ENCODE measurements around the gene NEUROG1. TPM values are rescaled to one million over a fixed set of nuclear protein-coding genes. Genes with fewer than 3 reads are reported as not detected.

The NEUROG1 gene
- total and polyA plus RNA-seq, 12 donors: not detected

- H3K27me3 ChIP-seq: peaks cover 9 to 93% (median 87%) of the 10 kb centered on the region in 7 donors
- intact Hi-C loops (cut with DNase I): no loop called here
- ATAC-seq (no peak), DNase-seq (no peak)
- 19 to 33% methylated on average over 4 of the region's 4 CpGs for WGBS, 2 donors
- H3K9me3 ChIP-seq: no peaks in the 10 kb centered on the region
- no peak overlapping the region for H3K4me3 ChIP-seq
- peaks cover 0 to 7% (median 4%) of the 10 kb centered on the region in 9 donors for H3K4me1 ChIP-seq
- TF ChIP-seq CTCF (IDR thresholded peaks at IDR 0.05): no peak
- no peaks in the 10 kb centered on the region for H3K36me3 ChIP-seq
- no peak overlapping the region for H3K27ac ChIP-seq
Measured at GRCh38 chr5:135549413-135549812, 13.6 kb upstream of the NEUROG1 start.

DNA sequence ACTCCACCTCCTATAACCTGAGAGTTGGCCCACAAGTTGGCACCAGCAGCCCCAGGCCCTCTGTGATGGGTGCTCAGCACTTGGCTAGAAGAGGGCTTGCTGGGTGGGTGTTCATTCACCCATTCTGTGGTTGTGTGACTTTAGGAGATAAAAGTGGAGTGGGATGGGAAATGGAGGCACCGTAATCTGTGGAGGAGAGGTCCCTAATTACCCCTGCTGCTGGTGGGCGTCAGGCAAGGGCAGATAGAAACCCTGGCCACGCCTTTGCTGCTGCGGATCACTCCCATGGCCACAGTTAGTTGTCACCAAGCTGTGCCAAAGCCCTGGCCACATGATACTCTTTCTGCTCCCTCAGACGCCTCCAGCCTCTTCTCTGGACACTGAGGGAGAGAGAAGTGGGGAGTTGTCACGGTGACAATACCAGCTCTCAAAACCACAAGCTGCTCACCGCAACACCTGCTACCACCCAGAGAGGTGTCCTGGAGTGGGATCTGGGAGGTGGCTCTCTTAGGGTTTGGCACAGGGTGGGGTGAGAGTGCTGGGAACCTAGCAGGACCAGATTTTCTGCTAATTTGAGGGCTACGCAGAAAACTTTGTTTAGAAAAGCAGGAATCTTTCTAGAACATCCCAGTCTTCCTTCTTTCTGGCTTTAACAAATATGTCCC, 12.0 kb upstream of the NEUROG1 start:
- Histone ChIP-seq H3K27me3 (peaks cover 15 to 97% (median 89%) of the 10 kb centered on the region in 7 donors), H3K36me3 (no peaks in the 10 kb centered on the region), H3K4me3 (no peak overlapping the region), H3K4me1 (peaks cover 0 to 21% (median 17%) of the 10 kb centered on the region in 9 donors), H3K27ac (no peak overlapping the region), H3K9me3 (no peaks in the 10 kb centered on the region)
- TF ChIP-seq CTCF (IDR thresholded peaks at IDR 0.05): no peak
- no peak for DNase-seq
- intact Hi-C loops (cut with DNase I): no loop called here
- WGBS, 2 donors: 50 to 51% methylated on average over 8 of the region's 8 CpGs
- ATAC-seq: no peak

GRCh38 chr5:135546912-135547311, 11.1 kb upstream of the NEUROG1 start:
- Histone ChIP-seq H3K27me3 (peaks cover 15 to 97% (median 89%) of the 10 kb centered on the region in 7 donors), H3K36me3 (no peaks in the 10 kb centered on the region), H3K4me1 (peaks cover 0 to 21% (median 17%) of the 10 kb centered on the region in 9 donors), H3K9me3 (no peaks in the 10 kb centered on the region), H3K4me3 (no peak overlapping the region), H3K27ac (no peak overlapping the region)
- WGBS, 2 donors: 49 to 51% methylated on average over 4 of the region's 4 CpGs
- no peak for ATAC-seq
- intact Hi-C loops (cut with DNase I): no loop called here
- no peak for TF ChIP-seq CTCF (IDR thresholded peaks at IDR 0.05)
- DNase-seq: no peak

DNA sequence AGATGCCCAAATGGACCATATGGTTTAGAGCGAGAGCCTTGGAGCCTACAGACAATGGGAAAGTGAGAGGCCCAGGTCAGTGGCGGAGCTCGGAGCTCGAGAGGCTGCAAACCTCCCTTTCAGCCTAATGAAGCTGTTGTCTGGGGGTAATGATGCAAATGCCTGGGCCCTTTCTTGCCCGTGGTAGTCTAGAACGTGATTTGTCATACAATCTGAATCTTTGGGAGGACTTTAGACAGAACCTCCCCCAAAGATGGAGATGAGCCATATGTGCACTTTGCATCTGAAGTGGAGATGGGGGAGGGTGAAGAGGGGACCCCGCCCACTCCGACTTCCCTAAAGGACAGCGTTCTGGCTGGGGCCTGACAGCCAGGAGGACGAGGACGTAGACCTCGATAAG, 10.3 kb upstream of the NEUROG1 start:
- 58% methylated on average over 12 of the region's 12 CpGs for WGBS, 2 donors
- H3K4me3 ChIP-seq: no peak overlapping the region
- H3K36me3 ChIP-seq: no peaks in the 10 kb centered on the region
- no peak for TF ChIP-seq CTCF (IDR thresholded peaks at IDR 0.05)
- peaks cover 0 to 21% (median 17%) of the 10 kb centered on the region in 9 donors for H3K4me1 ChIP-seq
- intact Hi-C loops (cut with DNase I): no loop called here
- H3K9me3 ChIP-seq: no peaks in the 10 kb centered on the region
- ATAC-seq: no peak
- H3K27me3 ChIP-seq: peaks cover 15 to 98% (median 96%) of the 10 kb centered on the region in 7 donors
- DNase-seq: no peak
- H3K27ac ChIP-seq: no peak overlapping the region

All from heart right ventricle (tissue), 16 donors.